ENCODE measurements around the gene IGLL5.

IGLL5 gene

GRCh38 chr22:22865311-22866072 lies 22.1 kb upstream of the IGLL5 start:
- no peak for FAIRE-seq

DNA sequence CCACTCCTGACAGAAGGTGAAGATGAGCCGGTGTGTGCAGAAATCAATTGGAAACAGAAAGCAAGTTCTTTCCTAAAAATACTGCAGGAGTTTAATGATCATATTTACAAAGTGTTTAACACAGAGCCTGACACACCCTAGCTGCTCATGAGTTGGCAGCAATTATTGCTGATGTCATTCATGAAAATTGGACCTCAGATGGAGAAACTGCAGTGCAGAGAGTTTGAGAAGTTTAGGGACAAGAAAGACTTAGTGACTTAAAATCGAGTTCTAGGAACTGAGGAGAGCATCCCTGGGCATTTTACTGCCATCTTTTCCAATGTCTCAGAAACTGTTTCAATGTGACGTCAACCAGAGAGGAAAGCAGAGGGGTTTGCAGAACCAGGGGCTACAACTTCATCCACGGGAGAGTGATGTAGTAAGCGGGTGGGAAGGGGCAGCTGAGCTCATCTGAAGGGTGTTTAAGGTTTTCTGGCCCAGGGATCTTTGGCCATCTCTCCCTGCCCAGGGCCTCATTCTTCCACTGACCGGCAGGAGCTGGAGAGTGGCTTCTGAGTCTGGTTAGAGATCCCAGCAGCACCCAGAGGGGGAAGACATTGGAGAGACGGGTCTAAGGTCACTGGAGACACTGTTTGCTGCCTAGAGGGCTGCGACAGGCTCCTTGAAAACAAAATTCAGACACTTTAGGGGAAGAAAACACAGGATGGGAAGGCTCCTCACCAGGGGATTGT lies 21.1 kb upstream of the IGLL5 start:
- FAIRE-seq, result no peak

DNA sequence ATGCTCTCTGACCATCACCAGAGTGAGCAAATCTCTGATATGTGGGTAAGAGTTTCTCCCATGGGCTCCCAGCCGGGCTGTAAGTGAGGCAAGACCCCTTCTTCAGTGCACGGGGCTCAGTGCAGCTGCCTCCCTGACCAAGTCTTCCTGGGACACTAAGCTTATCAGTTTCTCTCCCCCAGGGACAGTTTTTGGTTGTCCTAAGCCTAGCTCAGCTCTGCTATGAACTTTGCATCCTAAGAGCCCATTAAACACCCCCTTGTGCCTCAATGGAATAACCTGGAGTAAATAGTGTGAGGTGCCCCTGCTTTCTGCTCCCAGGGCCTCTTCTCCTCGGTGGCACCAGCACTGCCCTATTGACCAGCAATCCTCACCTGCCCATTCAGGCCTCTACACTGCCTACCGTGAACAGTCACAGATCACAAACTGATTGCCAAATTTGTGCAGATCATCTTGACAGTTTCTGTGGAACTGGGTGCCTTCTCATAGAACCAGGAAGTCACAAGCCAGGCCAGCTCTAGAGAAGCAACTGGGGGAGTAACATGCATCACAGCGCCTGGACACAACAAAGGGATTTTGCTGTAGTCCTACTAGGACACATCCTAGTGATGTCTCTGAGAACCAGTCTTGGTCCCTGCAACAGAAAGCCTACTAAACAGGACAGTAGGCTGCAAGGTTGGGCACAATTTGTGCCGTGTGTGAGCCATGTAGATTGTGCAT lies 19.5 kb upstream of the IGLL5 start:
- no peak for FAIRE-seq

GRCh38 chr22:22870577-22871404 lies 16.8 kb upstream of the IGLL5 start:
- FAIRE-seq, result no peak

DNA sequence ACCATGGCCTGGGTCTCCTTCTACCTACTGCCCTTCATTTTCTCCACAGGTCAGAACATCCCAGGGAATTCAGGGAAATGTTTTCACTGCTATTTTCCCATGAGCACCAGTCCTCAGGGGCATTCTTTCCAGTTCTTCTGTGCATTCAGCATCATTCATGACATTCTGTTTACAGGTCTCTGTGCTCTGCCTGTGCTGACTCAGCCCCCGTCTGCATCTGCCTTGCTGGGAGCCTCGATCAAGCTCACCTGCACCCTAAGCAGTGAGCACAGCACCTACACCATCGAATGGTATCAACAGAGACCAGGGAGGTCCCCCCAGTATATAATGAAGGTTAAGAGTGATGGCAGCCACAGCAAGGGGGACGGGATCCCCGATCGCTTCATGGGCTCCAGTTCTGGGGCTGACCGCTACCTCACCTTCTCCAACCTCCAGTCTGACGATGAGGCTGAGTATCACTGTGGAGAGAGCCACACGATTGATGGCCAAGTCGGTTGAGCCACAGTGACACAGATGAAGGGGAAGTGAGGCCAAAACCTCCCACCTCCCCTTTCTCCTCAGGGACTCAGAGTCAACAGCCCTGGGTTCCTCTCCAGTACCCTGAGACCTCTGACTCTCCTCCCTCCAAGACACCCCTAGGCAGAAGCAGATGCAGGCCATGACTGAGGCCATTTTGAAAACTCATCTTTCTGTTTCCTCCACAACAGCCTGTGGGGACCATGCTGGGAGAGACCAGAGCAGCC lies 15.9 kb upstream of the IGLL5 start:
- FAIRE-seq, result no peak

GRCh38 chr22:22872722-22873708 lies 14.6 kb upstream of the IGLL5 start:
- FAIRE-seq, result no peak

DNA sequence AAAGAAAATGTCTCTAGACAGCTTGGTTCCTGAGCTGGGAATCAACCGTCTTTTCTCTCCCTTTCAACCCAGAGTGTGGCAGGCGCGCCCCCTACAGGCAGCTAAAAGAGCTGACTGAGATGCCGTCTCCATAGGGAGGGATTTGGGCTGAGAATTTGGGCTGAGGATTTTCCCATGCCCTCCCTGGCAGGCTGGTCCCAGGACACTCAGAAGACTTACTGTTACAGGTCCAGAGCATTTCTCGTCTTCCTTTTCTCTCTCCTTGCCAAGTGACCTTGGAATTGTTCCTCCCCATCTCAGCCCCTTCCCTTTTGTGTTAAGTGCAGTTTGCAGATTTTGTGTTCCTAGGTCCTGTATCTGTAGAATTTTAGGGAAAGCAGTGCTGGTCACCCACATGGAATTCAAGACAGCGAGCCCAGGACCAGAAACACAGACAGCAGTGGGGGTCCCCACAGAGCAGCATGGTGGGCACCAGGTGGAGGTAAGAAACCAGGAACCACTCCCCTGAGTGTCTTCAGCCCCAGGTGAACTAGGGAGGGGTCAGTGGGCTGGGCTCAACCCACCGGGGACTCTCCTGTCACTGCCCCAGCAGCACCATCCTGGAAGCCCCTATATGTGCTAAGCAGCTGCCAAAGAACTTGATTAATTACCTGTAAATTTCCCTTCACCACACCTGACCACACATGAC lies 9.9 kb upstream of the IGLL5 start:
- FAIRE-seq, result peak; percentile 30

DNA sequence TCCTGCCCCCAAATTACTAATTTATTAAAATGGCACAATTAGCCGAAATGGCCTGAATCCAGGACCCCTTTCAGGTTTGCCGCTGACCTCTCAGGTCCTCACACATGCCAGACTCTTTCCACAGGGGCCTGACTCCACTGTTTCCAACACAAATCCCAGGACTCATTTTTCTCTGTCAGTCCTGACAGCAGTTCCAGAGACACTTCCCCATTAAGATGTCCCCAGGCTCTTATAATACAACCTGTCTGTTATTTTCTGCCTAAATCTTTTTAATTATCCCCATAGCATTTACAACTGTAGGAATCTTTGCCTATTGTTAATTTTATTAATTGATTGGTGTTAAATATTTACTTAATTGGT lies 9.4 kb upstream of the IGLL5 start:
- FAIRE-seq, result no peak

- no peak for FAIRE-seq
These were observed 8.6 kb upstream of the IGLL5 start for GRCh38 chr22:22878801-22879674.

GRCh38 chr22:22879675-22880155 lies 7.9 kb upstream of the IGLL5 start:
- FAIRE-seq, result no peak

DNA sequence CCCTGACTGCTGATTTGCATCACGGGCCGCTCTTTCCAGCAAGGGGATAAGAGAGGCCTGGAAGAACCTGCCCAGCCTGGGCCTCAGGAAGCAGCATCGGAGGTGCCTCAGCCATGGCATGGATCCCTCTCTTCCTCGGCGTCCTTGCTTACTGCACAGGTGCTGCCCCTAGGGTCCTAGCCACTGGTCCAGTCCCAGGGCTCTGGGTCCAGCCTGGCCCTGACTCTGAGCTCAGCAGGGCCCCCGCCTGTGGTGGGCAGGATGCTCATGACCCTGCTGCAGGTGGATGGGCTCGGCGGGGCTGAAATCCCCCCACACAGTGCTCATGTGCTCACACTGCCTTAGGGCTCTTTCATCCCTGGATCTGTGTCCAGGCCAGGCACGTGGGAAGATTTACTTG lies 7.0 kb upstream of the IGLL5 start:
- no peak for FAIRE-seq

GRCh38 chr22:22881116-22882000 lies 6.3 kb upstream of the IGLL5 start:
- FAIRE-seq, result no peak

- no peak for FAIRE-seq
These were observed 5.4 kb upstream of the IGLL5 start for GRCh38 chr22:22882033-22882717.

DNA sequence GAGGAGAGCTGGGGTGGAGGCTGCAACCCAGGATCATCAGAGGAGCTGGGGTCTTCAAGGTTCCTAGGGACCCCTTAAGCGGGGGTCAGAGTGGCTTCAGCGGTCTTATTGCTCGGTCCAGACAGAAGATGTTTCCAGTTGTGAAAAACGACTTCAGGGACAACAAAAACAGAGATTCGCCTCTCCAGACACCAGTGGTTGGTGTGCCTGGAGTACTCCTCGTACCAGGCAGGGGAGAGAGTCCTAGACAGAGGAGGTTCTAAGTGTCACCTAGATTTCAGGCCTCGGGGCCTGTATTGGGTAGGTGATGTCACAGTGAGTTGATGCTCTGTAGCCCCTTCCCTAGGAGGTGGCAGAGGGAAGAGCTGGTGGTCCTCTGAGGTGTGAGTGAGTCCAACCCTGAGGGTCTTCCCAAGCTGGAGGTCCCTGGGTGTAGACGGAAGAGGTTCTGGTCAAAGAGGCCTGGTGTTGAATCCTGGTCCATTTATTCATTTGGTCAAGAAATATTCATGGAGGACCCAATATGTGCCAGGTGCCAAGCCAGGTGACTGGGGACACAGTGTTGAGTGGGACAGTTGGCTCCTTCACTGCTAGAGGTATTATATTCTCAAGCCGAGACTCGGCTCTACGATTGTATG lies 4.4 kb upstream of the IGLL5 start:
- no peak for FAIRE-seq

DNA sequence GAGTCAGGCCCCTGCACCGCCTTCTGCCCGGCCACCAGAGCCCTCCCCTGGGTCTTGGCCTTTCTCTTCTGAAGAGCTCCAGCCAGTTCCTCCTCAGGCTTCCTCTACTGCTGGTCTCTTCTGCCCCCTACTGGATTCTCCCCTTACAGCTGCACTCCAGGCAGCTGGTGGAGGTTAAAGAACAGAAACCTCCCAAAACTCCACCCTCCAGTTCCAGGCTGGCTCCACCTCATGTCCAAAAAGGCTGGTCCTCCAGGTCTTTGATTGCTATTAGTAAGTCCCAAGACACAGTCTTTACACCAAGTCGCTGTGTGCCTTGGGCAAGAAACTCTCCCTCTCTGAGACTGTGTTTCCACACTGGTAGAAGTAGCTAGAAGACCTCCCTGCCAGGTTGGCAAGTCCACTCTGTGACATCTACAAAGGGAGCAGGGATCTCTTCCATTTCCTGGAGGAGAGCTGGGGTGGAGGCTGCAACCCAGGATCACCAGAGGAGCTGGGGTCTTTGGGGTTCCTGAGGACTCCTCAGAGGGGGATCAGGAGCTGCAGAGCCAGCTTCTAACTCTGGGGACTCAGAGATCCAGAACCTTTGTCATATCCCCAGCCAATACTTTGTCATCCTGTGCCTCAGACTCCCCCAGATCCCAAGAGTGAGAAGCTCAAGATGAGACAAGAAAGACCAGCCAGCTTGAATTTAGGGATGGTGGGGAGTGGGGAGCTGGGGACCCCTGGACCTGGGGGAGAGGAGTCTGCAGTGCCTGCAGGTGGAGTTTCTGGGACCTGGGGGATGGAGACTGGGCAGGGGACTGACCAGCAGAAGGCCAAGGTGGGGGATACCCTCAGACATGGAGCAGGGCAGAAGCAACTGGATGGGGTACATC lies 3.4 kb upstream of the IGLL5 start:
- FAIRE-seq, result no peak
